GM19438 (cell line): ENCODE data around the gene RTN4RL1.

Experiments
- ATAC-seq: cut with Tn5 transposase; IDR thresholded peaks from one replicate; pipeline ENCODE4 v1.9.1; 2021; ENCODE audit warnings: low read depth; ENCODE audit not compliant: unreplicated experiment

RTN4RL1 gene

DNA sequence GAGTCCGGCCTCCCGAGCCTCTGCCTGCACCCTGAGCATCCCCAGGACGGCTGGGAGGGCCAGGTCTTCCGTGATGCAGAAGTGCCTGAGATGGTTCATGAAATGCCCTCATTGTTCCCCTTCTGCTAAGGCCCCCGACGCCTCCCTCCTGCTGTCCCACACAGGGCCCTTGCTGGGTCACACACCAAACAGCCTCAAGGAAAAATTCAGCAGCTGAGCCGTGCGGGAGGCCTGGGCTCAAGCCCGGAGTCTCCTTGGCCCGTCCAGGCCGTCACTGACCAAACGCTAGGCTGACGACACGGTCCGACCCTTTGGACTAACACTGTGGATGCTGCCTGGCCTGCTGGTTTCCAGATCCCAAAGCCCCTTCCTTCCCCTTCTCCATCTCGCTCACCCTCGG, 90.2 kb downstream of the RTN4RL1 start:
- no peak for ATAC-seq

DNA sequence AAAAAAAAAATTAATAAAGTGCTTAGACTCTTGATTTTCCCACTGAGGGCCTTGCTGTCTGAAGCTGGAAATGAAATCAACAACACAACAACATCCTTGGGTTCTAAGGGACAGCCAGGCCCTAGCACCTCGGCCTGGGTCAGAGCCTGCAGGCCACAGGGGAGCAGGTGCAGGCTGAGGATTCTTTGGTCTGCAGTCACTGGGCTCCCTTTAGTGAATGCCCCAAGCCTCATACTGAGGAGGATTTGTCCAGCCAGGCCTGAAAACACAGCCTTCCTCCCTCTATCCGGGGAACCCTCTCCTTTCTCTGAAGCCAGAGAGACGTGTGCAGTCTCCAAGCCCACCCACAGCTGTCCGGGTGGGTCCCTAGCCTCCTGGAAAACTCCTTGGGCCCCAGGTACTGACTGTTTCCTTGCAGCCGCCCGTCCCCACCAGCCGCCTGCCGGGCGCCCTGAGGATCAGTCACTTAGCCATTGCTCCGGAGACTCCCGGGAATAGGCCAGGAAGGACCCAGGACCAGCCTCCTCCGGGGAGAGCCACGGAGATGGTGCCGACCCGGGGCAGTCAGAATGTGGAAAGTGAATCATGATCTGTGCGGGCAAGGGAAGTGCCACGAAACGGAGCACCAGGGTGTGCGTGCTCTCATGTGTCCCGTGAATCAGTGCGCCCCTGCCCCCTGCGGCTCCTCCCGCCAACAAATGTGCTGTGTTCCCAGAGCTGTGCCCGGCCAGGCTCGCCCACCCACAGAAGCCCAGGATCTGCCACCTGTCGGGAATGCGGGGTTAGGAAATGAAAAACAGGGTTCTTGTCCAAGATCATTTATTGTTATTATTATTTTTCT, 91.0 kb downstream of the RTN4RL1 start:
- no peak for ATAC-seq

- ATAC-seq = no peak
Observed at GRCh38 chr17:1931844-1932579, 93.1 kb downstream of the RTN4RL1 start.

DNA sequence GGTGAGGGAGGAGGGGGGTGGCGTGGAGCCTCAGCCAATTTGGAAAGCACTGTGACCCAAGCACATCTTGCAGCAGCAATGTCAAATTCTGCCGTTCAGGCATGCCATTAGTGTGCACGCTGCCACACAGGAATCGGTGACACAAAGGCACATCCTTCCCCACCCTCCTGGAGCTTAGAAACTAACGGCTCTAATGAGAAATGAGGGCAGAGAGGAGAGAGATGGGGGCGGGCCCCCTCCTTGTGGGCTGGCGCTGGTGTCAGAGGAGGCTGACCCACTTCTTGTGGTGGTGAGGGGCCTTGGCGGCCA, 94.8 kb downstream of the RTN4RL1 start:
- no peak for ATAC-seq

DNA sequence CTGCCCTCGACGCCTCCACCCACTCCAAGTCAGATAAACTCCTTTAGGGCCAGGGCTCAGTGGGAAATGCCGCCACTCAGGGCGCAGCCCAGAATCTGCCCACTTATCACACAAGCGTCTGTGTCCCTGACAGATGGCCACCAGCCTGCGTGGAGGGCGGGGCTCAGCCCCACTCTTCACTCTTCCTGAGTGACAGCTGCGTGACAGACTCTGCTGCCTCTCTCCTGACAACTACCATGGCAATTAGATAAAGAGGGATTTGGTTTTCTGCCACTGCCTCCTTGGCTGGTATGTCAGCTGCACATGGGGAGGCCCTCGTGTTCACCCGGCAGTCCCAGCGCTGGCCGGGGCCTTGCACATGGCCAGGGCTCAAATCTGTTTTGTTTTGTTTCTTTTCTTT, 96.2 kb downstream of the RTN4RL1 start:
- ATAC-seq = no peak

- ATAC-seq = no peak
Observed at GRCh38 chr17:1920948-1921351, 104.2 kb downstream of the RTN4RL1 start.

DNA sequence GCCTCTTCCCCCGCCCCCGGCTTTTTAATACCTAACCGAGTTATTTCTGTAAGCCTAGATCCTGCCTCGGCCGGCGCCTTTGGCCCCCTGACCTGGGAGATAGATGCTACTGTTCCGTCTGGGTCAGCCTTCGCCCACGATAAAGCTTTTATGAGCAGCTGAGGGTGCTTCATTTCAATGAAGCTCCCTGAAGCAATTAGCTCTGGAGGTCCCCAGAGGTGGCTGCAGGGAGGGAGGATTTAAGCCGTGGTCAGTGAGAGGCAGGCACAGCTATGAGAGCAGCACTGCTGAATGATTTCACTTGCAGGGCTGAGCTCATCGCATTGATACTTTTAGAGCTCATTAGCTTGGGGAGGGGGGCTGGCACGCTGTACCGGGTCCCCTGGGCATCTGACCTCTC, 105.9 kb downstream of the RTN4RL1 start:
- no peak for ATAC-seq

DNA sequence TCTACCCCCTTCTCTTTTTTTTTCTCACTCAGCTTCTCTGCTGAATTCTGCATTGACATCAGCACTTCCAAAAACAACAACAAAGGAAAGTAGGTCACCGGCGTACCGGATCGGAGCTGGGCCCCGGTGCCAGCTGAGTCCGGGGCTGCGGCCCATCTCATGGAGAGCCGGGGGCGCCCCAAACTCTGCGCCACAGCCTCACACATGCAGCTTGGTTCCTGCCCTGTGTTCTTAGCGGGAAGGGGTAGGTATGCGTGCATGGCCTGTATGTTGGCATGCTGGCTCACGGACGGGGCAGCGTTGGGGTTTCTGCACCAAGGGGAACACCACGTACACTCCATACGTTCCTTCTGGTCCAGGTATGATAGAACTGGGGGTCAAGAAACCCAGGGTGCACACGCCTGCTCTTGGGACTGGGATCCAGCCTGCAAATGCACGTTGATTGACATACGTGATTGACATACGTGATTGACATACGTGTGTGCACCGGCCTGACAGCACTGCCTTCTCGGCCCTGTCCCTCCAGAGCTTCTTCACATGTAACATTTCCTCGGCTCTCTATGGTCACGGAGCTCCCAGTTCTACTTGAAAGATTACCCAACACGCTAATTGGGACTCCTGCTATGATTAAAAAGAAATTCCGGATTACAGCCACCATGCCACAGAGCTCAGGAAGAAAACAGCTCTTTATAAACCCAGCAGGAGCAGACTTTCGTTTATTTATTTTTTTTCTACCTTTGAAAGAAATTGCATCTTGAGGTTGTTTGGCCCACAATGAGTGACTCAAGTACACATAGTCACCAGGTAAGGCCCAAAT, 106.6 kb downstream of the RTN4RL1 start:
- ATAC-seq = no peak

DNA sequence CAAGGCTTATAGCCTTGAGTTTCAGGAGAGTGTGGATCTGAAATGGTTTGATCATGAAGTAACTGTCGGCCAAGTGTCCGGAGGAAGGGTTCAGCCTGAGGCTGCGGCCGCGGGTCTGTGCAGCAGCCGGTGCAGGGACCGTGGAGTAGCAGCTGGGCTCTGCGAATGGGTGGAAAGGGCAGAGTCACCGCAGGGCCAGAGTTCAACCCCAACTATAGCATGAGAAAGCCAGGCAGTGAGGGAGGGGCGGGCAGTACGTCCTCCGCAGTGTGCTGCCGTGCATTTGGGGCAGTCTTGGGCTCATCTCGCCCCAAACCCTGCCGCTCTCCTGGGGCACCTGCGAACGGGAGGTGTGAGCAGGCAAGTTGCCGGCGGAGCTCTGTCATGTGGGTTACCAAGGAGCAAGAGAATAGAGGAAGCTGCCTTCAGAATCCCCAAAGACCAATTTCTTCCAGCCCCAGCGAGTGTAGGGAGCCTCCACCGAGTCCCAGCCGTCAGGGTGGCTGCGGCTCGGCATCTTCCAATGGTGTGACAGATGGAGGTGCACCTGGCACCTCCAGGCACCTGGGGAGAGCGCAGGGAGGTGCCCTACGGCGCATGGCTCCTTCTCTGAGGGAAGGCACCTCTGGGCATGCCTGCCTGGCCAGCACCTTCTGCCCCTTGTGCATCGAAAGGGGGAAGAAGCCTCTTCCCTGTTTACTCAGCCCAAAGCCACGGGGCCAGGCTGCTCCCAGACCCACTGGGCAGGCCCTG, 108.0 kb downstream of the RTN4RL1 start:
- ATAC-seq = no peak

GRCh38 chr17:1916316-1916715, 108.8 kb downstream of the RTN4RL1 start:
- ATAC-seq = no peak

GRCh38 chr17:1915889-1916288, 109.2 kb downstream of the RTN4RL1 start:
- ATAC-seq = no peak

- ATAC-seq = no peak
Observed at GRCh38 chr17:1914661-1915083, 110.5 kb downstream of the RTN4RL1 start.

- ATAC-seq = no peak
Observed at GRCh38 chr17:1913702-1914101, 111.4 kb downstream of the RTN4RL1 start.

GRCh38 chr17:1912146-1912545, 113.0 kb downstream of the RTN4RL1 start:
- no peak for ATAC-seq

DNA sequence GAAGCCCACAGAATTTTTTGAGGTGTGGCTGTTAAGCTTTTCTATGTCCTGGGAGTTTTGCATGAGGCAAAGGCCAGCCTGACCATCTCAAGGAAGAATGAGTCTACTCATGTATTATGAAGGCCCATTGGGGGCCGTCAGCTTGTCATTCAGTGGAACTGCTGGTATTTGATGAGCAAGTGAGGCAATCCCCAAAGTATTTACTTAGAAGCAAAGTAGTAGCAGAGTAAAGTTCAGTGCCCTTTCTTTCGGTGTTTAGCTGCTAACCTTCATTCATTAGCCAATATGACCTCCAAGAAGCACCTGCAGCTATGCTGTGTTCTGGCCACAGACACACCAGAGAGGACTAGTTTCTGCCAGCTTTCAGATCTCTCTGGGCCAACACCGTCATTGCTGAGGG, 115.1 kb downstream of the RTN4RL1 start:
- no peak for ATAC-seq

- no peak for ATAC-seq
Observed at GRCh38 chr17:1908699-1909309, 116.3 kb downstream of the RTN4RL1 start.

GRCh38 chr17:1907909-1908698, 117.0 kb downstream of the RTN4RL1 start:
- ATAC-seq = no peak

- no peak for ATAC-seq
Observed at GRCh38 chr17:1907216-1907631, 117.9 kb downstream of the RTN4RL1 start.

GRCh38 chr17:1906662-1907101, 118.5 kb downstream of the RTN4RL1 start:
- ATAC-seq = no peak
